K562 (cell line): ENCODE results near the gene IL20RA. TPM values are rescaled to one million over a fixed set of nuclear protein-coding genes. Genes with fewer than 3 reads are reported as not detected.

Source experiments
- ATAC-seq: fragments of 200-7000 bp; cut with Tn5 transposase; 3 replicates; pipeline ENCODE4 v1.9.1; 2020; ENCODE audit warnings: moderate library complexity
- BruUV-seq: library from RNA; stranded (reverse); fragments of 400-500 nt; replicated peaks from 2 replicates; lab custom pipeline; 2021; lab: Mats Ljungman, UMichigan
- CTCF ChIA-PET: fragments of 300-600 bp; formaldehyde crosslinking; extraction: SDS; loops from one replicate; lab custom pipeline; 2021; ENCODE audit warnings: low intra/inter-chr PET ratio; lab: Yijun Ruan, JAX
- POLR2A ChIA-PET: fragments of 300-600, 350-650 bp; sonication (Branson Sonifier 250); formaldehyde crosslinking; extraction: SDS; loops from one replicate; lab custom pipeline; 2021; ENCODE audit warnings: antibody characterized with exemption, inconsistent platforms; lab: Yijun Ruan, JAX
- DNase-seq, 4 experiments: peaks; one replicate each; pipeline versions ENCODE4 v3.0.0 to v3.0.0-alpha.2; 2011 to 2018; ENCODE audit warnings: low spot score in 3 of 4, mixed read lengths in 3 of 4; ENCODE audit errors: extremely low read depth in 1 of 4
- FAIRE-seq: peaks from 2 replicates; lab custom pipeline; 2011; peaks lifted over from hg19 to GRCh38; lab: Jason Lieb, UNC
- H2AFZ ChIP-seq: 2 replicates; pipeline ENCODE4 v1.6.0; 2011; ENCODE audit warnings: low read depth, low read length, control low read depth, inconsistent platforms
- H3K27ac ChIP-seq: fragments of 200-600 bp; 3 replicates; pipeline ENCODE4 v1.8.0; 2011; ENCODE audit warnings: low read depth, mild to moderate bottlenecking, control low read depth, inconsistent platforms, low read length, moderate library complexity, mixed read lengths; ENCODE audit errors: extremely low read depth
- H3K27me3 ChIP-seq, 2 experiments: fragments of 300-600 bp in 1 of 2; 2 replicates in 1 of 2; 3 replicates in 1 of 2; pipeline versions ENCODE4 v1.6.0 to v1.8.0; 2011; ENCODE audit warnings: inconsistent platforms in 2 of 2, low read length in 2 of 2, mild to moderate bottlenecking in 1 of 2, mixed read lengths in 1 of 2, moderate library complexity in 1 of 2; ENCODE audit not compliant: control insufficient read depth in 2 of 2, insufficient read depth in 2 of 2
- H3K36me3 ChIP-seq: fragments of 300-600 bp; 3 replicates; pipeline ENCODE4 v1.8.0; 2011; ENCODE audit warnings: mild to moderate bottlenecking, low read length, inconsistent platforms; ENCODE audit not compliant: control insufficient read depth, insufficient read depth
- H3K4me1 ChIP-seq, 2 experiments: fragments of 200-600 bp in 1 of 2; replicated peaks in 1 of 2; 2 replicates in 1 of 2; 3 replicates in 1 of 2; pipeline versions ENCODE4 v1.5.1 to v1.8.0; 2011; ENCODE audit warnings: inconsistent platforms in 2 of 2, low read length in 2 of 2, mild to moderate bottlenecking in 1 of 2, mixed read lengths in 1 of 2, moderate library complexity in 1 of 2; ENCODE audit not compliant: control insufficient read depth in 2 of 2, insufficient read depth in 2 of 2
- H3K4me2 ChIP-seq: 2 replicates; pipeline ENCODE4 v1.6.1; 2011; ENCODE audit warnings: low read length, control low read depth, inconsistent platforms, mixed read lengths; ENCODE audit not compliant: insufficient read depth
- H3K4me3 ChIP-seq: fragments of 200-600 bp; sonication (generic), shearing (Covaris generic); 2 replicates; pipeline ENCODE4 v1.5.1; 2016; ENCODE audit warnings: control low read depth, inconsistent platforms
- H3K79me2 ChIP-seq: fragments of 200-600 bp; 3 replicates; pipeline ENCODE4 v1.8.0; 2011; ENCODE audit warnings: low read length, inconsistent platforms; ENCODE audit not compliant: control insufficient read depth, insufficient read depth
- H3K9ac ChIP-seq, 2 experiments: 2 replicates each; pipeline versions ENCODE4 v1.6.0 to v1.6.1; 2011; ENCODE audit warnings: low read depth in 2 of 2, low read length in 2 of 2, control low read depth in 1 of 2, inconsistent platforms in 1 of 2, mild to moderate bottlenecking in 1 of 2, mixed read lengths in 1 of 2; ENCODE audit not compliant: insufficient read depth in 1 of 2
- H3K9me1 ChIP-seq: one replicate; pipeline ENCODE4 v1.6.0; 2011; ENCODE audit warnings: inconsistent platforms, mild to moderate bottlenecking, low read length, moderate library complexity; ENCODE audit not compliant: control insufficient read depth, insufficient read depth
- H3K9me3 ChIP-seq: replicated peaks from 2 replicates; pipeline ENCODE4 v1.5.1; 2011; ENCODE audit warnings: low read depth, low read length, inconsistent platforms; ENCODE audit not compliant: control insufficient read depth, insufficient read depth
- H4K20me1 ChIP-seq: replicated peaks from 2 replicates; pipeline ENCODE4 v1.6.1; 2011; ENCODE audit warnings: low read length, inconsistent platforms, mixed read lengths; ENCODE audit not compliant: control insufficient read depth, insufficient read depth
- ATF3 ChIP-seq, 2 experiments: fragments of 450-650 bp in 1 of 2; sonication (generic) in 1 of 2; formaldehyde crosslinking in 1 of 2; IDR thresholded peaks in 1 of 2; conservative IDR thresholded peaks in 1 of 2; 2 replicates each; pipeline versions ENCODE4 v1.6.1 to v1.8.1; 2016 to 2023; ENCODE audit warnings: mild to moderate bottlenecking in 2 of 2, moderate library complexity in 2 of 2, inconsistent platforms in 1 of 2, missing genetic modification reagents in 1 of 2
- EWSR1 ChIP-seq: fragments of 450-650 bp; IDR thresholded peaks from 2 replicates; pipeline ENCODE4 v1.6.1; 2018; ENCODE audit warnings: borderline replicate concordance, mild to moderate bottlenecking, low read depth, moderate library complexity; ENCODE audit not compliant: partially characterized antibody
- NR2C1 ChIP-seq, 2 experiments: fragments of 450-650 bp; IDR thresholded peaks; 2 replicates each; pipeline ENCODE4 v1.6.1; 2017; ENCODE audit warnings: mild to moderate bottlenecking in 2 of 2, antibody characterized with exemption in 1 of 2, inconsistent platforms in 1 of 2, missing compliant biosample characterization in 1 of 2, missing genetic modification characterization in 1 of 2
- NR2C2 ChIP-seq, 2 experiments: fragments of 200-800 bp in 1 of 2; sonication (Bioruptor generic) in 1 of 2; sonication (generic) in 1 of 2; formaldehyde crosslinking in 1 of 2; IDR thresholded peaks; 2 replicates each; pipeline versions ENCODE4 v1.6.1 to v1.8.0; 2016 to 2022; ENCODE audit warnings: mild to moderate bottlenecking in 1 of 2, missing compliant biosample characterization in 1 of 2, missing genetic modification characterization in 1 of 2, missing genetic modification reagents in 1 of 2
- ZBTB40 ChIP-seq, 2 experiments: fragments of 450-650 bp in 1 of 2; sonication (generic) in 1 of 2; formaldehyde crosslinking in 1 of 2; IDR thresholded peaks; 2 replicates each; pipeline versions ENCODE4 v1.7.1 to v1.9.0; 2016 to 2022; ENCODE audit warnings: inconsistent platforms in 1 of 2, mild to moderate bottlenecking in 1 of 2, missing genetic modification reagents in 1 of 2
- WGBS: fragments of 100-300 bp; shearing (Covaris generic); methylation state at CpG from one replicate; pipeline ENCODE4 v1.1.6; 2016; ENCODE audit warnings: low coverage, mixed read lengths; ENCODE audit not compliant: insufficient coverage; ENCODE audit errors: missing lambda C conversion rate; 5-methylcytosine and 5-hydroxymethylcytosine counted together
- in situ Hi-C: fragments of 300-500 bp; cut with MboI; formaldehyde crosslinking; loops from 4 replicates; pipeline ENCODE4 v1.15.0; 2018; ENCODE audit warnings: inconsistent platforms, mixed read lengths
- intact Hi-C: fragments of 100-400 bp; cut with micrococcal nuclease; formaldehyde crosslinking; loops from 2 replicates; pipeline ENCODE4 v1.14.2; 2022
- polyA plus RNA-seq, 8 experiments: library from polyadenylated mRNA; depleted of rRNA in 4 of 8; stranded (reverse) in 5 of 8; unstranded in 3 of 8; fragments of >200 nt; fragmentation: Nextera tagmentation in 2 of 8; fragmentation: Illumina TruSeq in 1 of 8; extraction: Ambion mirVana in 2 of 8; extraction: Trizol in 1 of 8; gene quantifications; 2 replicates each; pipeline versions ENCODE4 v1.2.1 to v1.2.3, GENCODE V29; 2011 to 2014; ENCODE audit warnings: inconsistent platforms in 1 of 8, missing spikeins in 1 of 8
- total RNA-seq, 7 experiments: library from RNA; depleted of rRNA in 6 of 7; stranded (reverse); fragments of >200 nt in 6 of 7; fragmentation: Illumina TruSeq in 2 of 7; extraction: Trizol in 2 of 7; gene quantifications; 2 replicates each; pipeline versions ENCODE4 v1.2.1 to v1.2.3, GENCODE V29; 2011 to 2021; ENCODE audit warnings: low replicate concordance in 1 of 7

IL20RA gene
- total and polyA plus RNA-seq, 9 of the 15 experiments (the other 6 are each of a cell fraction or from before 2014, with no cell fraction given): not detected

GRCh38 chr6:137010128-137010718 lies 34.5 kb downstream of the IL20RA start:
- DNase-seq (no peak), FAIRE-seq (no peak), ATAC-seq (no peak)
- intact Hi-C loops (no loop called here), in situ Hi-C loops (no loop called here)
- Histone ChIP-seq H3K27ac (no peak overlapping the region), H3K9me3 (no peaks in the 10 kb centered on the region), H3K9ac (no peak overlapping the region), H4K20me1 (no peaks in the 10 kb centered on the region), H2AFZ (no peak overlapping the region), H3K4me2 (no peak overlapping the region), H3K27me3 (peaks cover 15 to 38% of the 10 kb centered on the region in 2 experiments; a peak in 4 of 5 replicates), H3K4me3 (no peak overlapping the region), H3K36me3 (no peaks in the 10 kb centered on the region), H3K4me1 (no peaks in the 10 kb centered on the region), H3K9me1 (no peaks in the 10 kb centered on the region), H3K79me2 (no peaks in the 10 kb centered on the region)
- 3% methylated on average over 4 of the region's 4 CpGs for WGBS
- ChIA-PET POLR2A (no interaction called here), CTCF (no interaction called here)
- TF ChIP-seq EWSR1 (no peak), NR2C1 (IDR thresholded peaks at IDR 0.05) (peak; percentile 53), NR2C1 (tag; IDR thresholded peaks at IDR 0.05) (peak; percentile 67), NR2C2 (CRISPR knock-in tag; IDR thresholded peaks at IDR 0.05) (no peak), NR2C2 (tag; IDR thresholded peaks at IDR 0.05) (peak; percentile 56), ZBTB40 (IDR thresholded peaks at IDR 0.05) (peak; percentile 77), ZBTB40 (CRISPR knock-in tag; IDR thresholded peaks at IDR 0.05) (no peak), ATF3 (IDR thresholded peaks at IDR 0.05) (peak; percentile 15; the same call in 1 of the 2 replicates), ATF3 (CRISPR knock-in tag; conservative IDR thresholded peaks at IDR 0.05) (no peak)
- no TSS peak for BruUV-seq
